K562 (cell line): ENCODE measurements around the gene TOMM40L. TPM values are rescaled to one million over a fixed set of nuclear protein-coding genes. Genes with fewer than 3 reads are reported as not detected.

Experiments
- ATAC-seq: fragments of 200-7000 bp; cut with Tn5 transposase; 3 replicates; pipeline ENCODE4 v1.9.1; 2020; ENCODE audit warnings: moderate library complexity
- BruUV-seq: library from RNA; stranded (reverse); fragments of 400-500 nt; replicated peaks from 2 replicates; lab custom pipeline; 2021; lab: Mats Ljungman, UMichigan
- CTCF ChIA-PET: fragments of 300-600 bp; formaldehyde crosslinking; extraction: SDS; loops from one replicate; lab custom pipeline; 2021; ENCODE audit warnings: low intra/inter-chr PET ratio; lab: Yijun Ruan, JAX
- POLR2A ChIA-PET: fragments of 300-600, 350-650 bp; sonication (Branson Sonifier 250); formaldehyde crosslinking; extraction: SDS; loops from one replicate; lab custom pipeline; 2021; ENCODE audit warnings: antibody characterized with exemption, inconsistent platforms; lab: Yijun Ruan, JAX
- DNase-seq, 4 experiments: peaks; one replicate each; pipeline versions ENCODE4 v3.0.0 to v3.0.0-alpha.2; 2011 to 2018; ENCODE audit warnings: low spot score in 3 of 4, mixed read lengths in 3 of 4; ENCODE audit errors: extremely low read depth in 1 of 4
- FAIRE-seq: peaks from 2 replicates; lab custom pipeline; 2011; peaks lifted over from hg19 to GRCh38; lab: Jason Lieb, UNC
- H2AFZ ChIP-seq: 2 replicates; pipeline ENCODE4 v1.6.0; 2011; ENCODE audit warnings: low read depth, low read length, control low read depth, inconsistent platforms
- H3K27ac ChIP-seq: fragments of 200-600 bp; 3 replicates; pipeline ENCODE4 v1.8.0; 2011; ENCODE audit warnings: low read depth, mild to moderate bottlenecking, control low read depth, inconsistent platforms, low read length, moderate library complexity, mixed read lengths; ENCODE audit errors: extremely low read depth
- H3K27me3 ChIP-seq, 2 experiments: fragments of 300-600 bp in 1 of 2; 2 replicates in 1 of 2; 3 replicates in 1 of 2; pipeline versions ENCODE4 v1.6.0 to v1.8.0; 2011; ENCODE audit warnings: inconsistent platforms in 2 of 2, low read length in 2 of 2, mild to moderate bottlenecking in 1 of 2, mixed read lengths in 1 of 2, moderate library complexity in 1 of 2; ENCODE audit not compliant: control insufficient read depth in 2 of 2, insufficient read depth in 2 of 2
- H3K36me3 ChIP-seq: fragments of 300-600 bp; 3 replicates; pipeline ENCODE4 v1.8.0; 2011; ENCODE audit warnings: mild to moderate bottlenecking, low read length, inconsistent platforms; ENCODE audit not compliant: control insufficient read depth, insufficient read depth
- H3K4me1 ChIP-seq, 2 experiments: fragments of 200-600 bp in 1 of 2; replicated peaks in 1 of 2; 2 replicates in 1 of 2; 3 replicates in 1 of 2; pipeline versions ENCODE4 v1.5.1 to v1.8.0; 2011; ENCODE audit warnings: inconsistent platforms in 2 of 2, low read length in 2 of 2, mild to moderate bottlenecking in 1 of 2, mixed read lengths in 1 of 2, moderate library complexity in 1 of 2; ENCODE audit not compliant: control insufficient read depth in 2 of 2, insufficient read depth in 2 of 2
- H3K4me2 ChIP-seq: 2 replicates; pipeline ENCODE4 v1.6.1; 2011; ENCODE audit warnings: low read length, control low read depth, inconsistent platforms, mixed read lengths; ENCODE audit not compliant: insufficient read depth
- H3K4me3 ChIP-seq: fragments of 200-600 bp; sonication (generic), shearing (Covaris generic); 2 replicates; pipeline ENCODE4 v1.5.1; 2016; ENCODE audit warnings: control low read depth, inconsistent platforms
- H3K79me2 ChIP-seq: fragments of 200-600 bp; 3 replicates; pipeline ENCODE4 v1.8.0; 2011; ENCODE audit warnings: low read length, inconsistent platforms; ENCODE audit not compliant: control insufficient read depth, insufficient read depth
- H3K9ac ChIP-seq, 2 experiments: 2 replicates each; pipeline versions ENCODE4 v1.6.0 to v1.6.1; 2011; ENCODE audit warnings: low read depth in 2 of 2, low read length in 2 of 2, control low read depth in 1 of 2, inconsistent platforms in 1 of 2, mild to moderate bottlenecking in 1 of 2, mixed read lengths in 1 of 2; ENCODE audit not compliant: insufficient read depth in 1 of 2
- H3K9me1 ChIP-seq: one replicate; pipeline ENCODE4 v1.6.0; 2011; ENCODE audit warnings: inconsistent platforms, mild to moderate bottlenecking, low read length, moderate library complexity; ENCODE audit not compliant: control insufficient read depth, insufficient read depth
- H3K9me3 ChIP-seq: replicated peaks from 2 replicates; pipeline ENCODE4 v1.5.1; 2011; ENCODE audit warnings: low read depth, low read length, inconsistent platforms; ENCODE audit not compliant: control insufficient read depth, insufficient read depth
- H4K20me1 ChIP-seq: replicated peaks from 2 replicates; pipeline ENCODE4 v1.6.1; 2011; ENCODE audit warnings: low read length, inconsistent platforms, mixed read lengths; ENCODE audit not compliant: control insufficient read depth, insufficient read depth
- BCL6 ChIP-seq: fragments of 250-450 bp; sonication (Bioruptor Pico); IDR thresholded peaks from 2 replicates; pipeline ENCODE4 v1.4.0; 2020
- CBX1 ChIP-seq: sonication (generic); IDR thresholded peaks from 2 replicates; pipeline ENCODE4 v1.6.1; 2016; ENCODE audit warnings: antibody characterized with exemption, low read depth, mild to moderate bottlenecking
- E2F3 ChIP-seq: fragments of 250-450 bp; sonication (Bioruptor Pico); IDR thresholded peaks from 2 replicates; pipeline ENCODE4 v1.4.0; 2020; ENCODE audit warnings: mild to moderate bottlenecking
- ILK ChIP-seq: fragments of 450-650 bp; IDR thresholded peaks from 2 replicates; pipeline ENCODE4 v1.6.1; 2016; ENCODE audit warnings: missing genetic modification characterization, low read depth, mild to moderate bottlenecking, missing compliant biosample characterization, moderate library complexity, borderline replicate concordance
- NR1H2 ChIP-seq: sonication (generic); formaldehyde crosslinking; IDR thresholded peaks from 2 replicates; pipeline ENCODE4 v1.4.0; 2020; ENCODE audit warnings: mild to moderate bottlenecking, missing genetic modification reagents
- RAD21 ChIP-seq, 2 experiments: fragments of 250-450 bp in 1 of 2; fragments of 450-650 bp in 1 of 2; sonication (Bioruptor Pico) in 1 of 2; formaldehyde crosslinking in 1 of 2; IDR thresholded peaks in 1 of 2; conservative IDR thresholded peaks in 1 of 2; 2 replicates each; pipeline versions ENCODE4 v1.4.0 to v1.8.0; 2020 to 2022; ENCODE audit warnings: mild to moderate bottlenecking in 2 of 2, moderate library complexity in 1 of 2
- RBM17 ChIP-seq: fragments of 200-400 bp; formaldehyde crosslinking; IDR thresholded peaks from 2 replicates; pipeline ENCODE4 v1.6.1; 2017; ENCODE audit warnings: low read depth, mild to moderate bottlenecking, low read length, borderline replicate concordance
- RCOR1 ChIP-seq, 2 experiments: IDR thresholded peaks; 2 replicates each; pipeline ENCODE4 v1.6.1; 2012; ENCODE audit warnings: low read depth in 2 of 2, low read length in 2 of 2, borderline replicate concordance in 1 of 2, improper control_type of control experiment in 1 of 2
- YBX1 ChIP-seq: fragments of 450-650 bp; IDR thresholded peaks from 2 replicates; pipeline ENCODE4 v1.7.1; 2016; ENCODE audit warnings: mild to moderate bottlenecking
- ZNF12 ChIP-seq: sonication (generic); formaldehyde crosslinking; IDR thresholded peaks from 2 replicates; pipeline ENCODE4 v1.4.0; 2020; ENCODE audit warnings: mild to moderate bottlenecking, missing genetic modification reagents
- ZNF134 ChIP-seq: fragments of 250-450 bp; sonication (Bioruptor Pico); conservative IDR thresholded peaks from 2 replicates; pipeline ENCODE4 v1.4.0; 2020
- ZNF197 ChIP-seq: fragments of 200-800 bp; sonication (Bioruptor generic); IDR thresholded peaks from 2 replicates; pipeline ENCODE4 v1.6.1; 2016; ENCODE audit warnings: low read depth, missing genetic modification characterization, missing compliant biosample characterization
- ZSCAN29 ChIP-seq: fragments of 450-650 bp; IDR thresholded peaks from 2 replicates; pipeline ENCODE4 v1.6.1; 2017
- WGBS: fragments of 100-300 bp; shearing (Covaris generic); methylation state at CpG from one replicate; pipeline ENCODE4 v1.1.6; 2016; ENCODE audit warnings: low coverage, mixed read lengths; ENCODE audit not compliant: insufficient coverage; ENCODE audit errors: missing lambda C conversion rate; 5-methylcytosine and 5-hydroxymethylcytosine counted together
- in situ Hi-C: fragments of 300-500 bp; cut with MboI; formaldehyde crosslinking; loops from 4 replicates; pipeline ENCODE4 v1.15.0; 2018; ENCODE audit warnings: inconsistent platforms, mixed read lengths
- intact Hi-C: fragments of 100-400 bp; cut with micrococcal nuclease; formaldehyde crosslinking; loops from 2 replicates; pipeline ENCODE4 v1.14.2; 2022
- polyA plus RNA-seq, 8 experiments: library from polyadenylated mRNA; depleted of rRNA in 4 of 8; stranded (reverse) in 5 of 8; unstranded in 3 of 8; fragments of >200 nt; fragmentation: Nextera tagmentation in 2 of 8; fragmentation: Illumina TruSeq in 1 of 8; extraction: Ambion mirVana in 2 of 8; extraction: Trizol in 1 of 8; gene quantifications; 2 replicates each; pipeline versions ENCODE4 v1.2.1 to v1.2.3, GENCODE V29; 2011 to 2014; ENCODE audit warnings: inconsistent platforms in 1 of 8, missing spikeins in 1 of 8
- total RNA-seq, 7 experiments: library from RNA; depleted of rRNA in 6 of 7; stranded (reverse); fragments of >200 nt in 6 of 7; fragmentation: Illumina TruSeq in 2 of 7; extraction: Trizol in 2 of 7; gene quantifications; 2 replicates each; pipeline versions ENCODE4 v1.2.1 to v1.2.3, GENCODE V29; 2011 to 2021; ENCODE audit warnings: low replicate concordance in 1 of 7
- TF ChIP-seq, protein P1 (sequence below): fragments of 200-800 bp; sonication (Bioruptor generic); IDR thresholded peaks from 2 replicates; pipeline ENCODE4 v1.6.1; 2017; ENCODE audit warnings: missing genetic modification characterization, missing compliant biosample characterization
- TF ChIP-seq, protein P2 (sequence below): fragments of 200-400 bp; formaldehyde crosslinking; IDR thresholded peaks from 2 replicates; pipeline ENCODE4 v1.6.1; 2017; ENCODE audit warnings: mild to moderate bottlenecking, low read depth, low read length, moderate library complexity

TOMM40L gene
- total and polyA plus RNA-seq, 9 of the 15 experiments (the other 6 are each of a cell fraction or from before 2014, with no cell fraction given), result 9.6 to 33.6 (median 25.2) TPM

DNA sequence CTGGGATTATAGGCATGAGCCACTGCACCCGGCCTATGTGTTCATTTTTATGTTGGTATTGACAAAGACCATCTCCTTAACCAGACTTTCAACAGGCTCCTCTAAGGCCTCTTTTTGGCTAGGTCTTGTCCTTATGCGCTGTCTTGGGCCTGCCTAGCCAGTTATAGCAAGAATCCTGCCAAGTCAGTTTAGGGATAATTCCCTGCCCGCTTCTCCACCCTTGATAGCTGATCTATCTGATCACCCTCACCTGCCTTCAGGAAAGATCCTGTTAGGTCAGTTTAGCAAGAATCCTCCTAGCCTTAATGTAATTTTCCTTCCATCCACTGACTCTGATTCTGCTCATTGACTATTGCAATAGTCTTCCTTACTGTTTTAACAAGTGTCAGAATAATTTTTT, 46.2 kb upstream of the TOMM40L start:
- H3K4me2 ChIP-seq, result no peak overlapping the region
- no peak overlapping the region for H3K9ac ChIP-seq
- H3K9me3 ChIP-seq, result no peaks in the 10 kb centered on the region
- intact Hi-C loops, result loop anchor here (10.0 kb wide), 1 partner anchor 345 kb away; no protein-coding TSS in a partner anchor
- POLR2A ChIA-PET, result no interaction called here
- TF ChIP-seq CBX1, result no peak
- no peak for TF ChIP-seq E2F3 (CRISPR knock-in tag)
- no peak for TF ChIP-seq YBX1
- TF ChIP-seq ZNF197 (CRISPR knock-in tag), result no peak
- TF ChIP-seq BCL6 (CRISPR knock-in tag), result no peak
- no peak for TF ChIP-seq ILK (tag)
- TF ChIP-seq, protein P1, sequence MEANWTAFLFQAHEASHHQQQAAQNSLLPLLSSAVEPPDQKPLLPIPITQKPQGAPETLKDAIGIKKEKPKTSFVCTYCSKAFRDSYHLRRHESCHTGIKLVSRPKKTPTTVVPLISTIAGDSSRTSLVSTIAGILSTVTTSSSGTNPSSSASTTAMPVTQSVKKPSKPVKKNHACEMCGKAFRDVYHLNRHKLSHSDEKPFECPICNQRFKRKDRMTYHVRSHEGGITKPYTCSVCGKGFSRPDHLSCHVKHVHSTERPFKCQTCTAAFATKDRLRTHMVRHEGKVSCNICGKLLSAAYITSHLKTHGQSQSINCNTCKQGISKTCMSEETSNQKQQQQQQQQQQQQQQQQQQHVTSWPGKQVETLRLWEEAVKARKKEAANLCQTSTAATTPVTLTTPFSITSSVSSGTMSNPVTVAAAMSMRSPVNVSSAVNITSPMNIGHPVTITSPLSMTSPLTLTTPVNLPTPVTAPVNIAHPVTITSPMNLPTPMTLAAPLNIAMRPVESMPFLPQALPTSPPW (CRISPR knock-in tag), result no peak
- TF ChIP-seq, protein P2, sequence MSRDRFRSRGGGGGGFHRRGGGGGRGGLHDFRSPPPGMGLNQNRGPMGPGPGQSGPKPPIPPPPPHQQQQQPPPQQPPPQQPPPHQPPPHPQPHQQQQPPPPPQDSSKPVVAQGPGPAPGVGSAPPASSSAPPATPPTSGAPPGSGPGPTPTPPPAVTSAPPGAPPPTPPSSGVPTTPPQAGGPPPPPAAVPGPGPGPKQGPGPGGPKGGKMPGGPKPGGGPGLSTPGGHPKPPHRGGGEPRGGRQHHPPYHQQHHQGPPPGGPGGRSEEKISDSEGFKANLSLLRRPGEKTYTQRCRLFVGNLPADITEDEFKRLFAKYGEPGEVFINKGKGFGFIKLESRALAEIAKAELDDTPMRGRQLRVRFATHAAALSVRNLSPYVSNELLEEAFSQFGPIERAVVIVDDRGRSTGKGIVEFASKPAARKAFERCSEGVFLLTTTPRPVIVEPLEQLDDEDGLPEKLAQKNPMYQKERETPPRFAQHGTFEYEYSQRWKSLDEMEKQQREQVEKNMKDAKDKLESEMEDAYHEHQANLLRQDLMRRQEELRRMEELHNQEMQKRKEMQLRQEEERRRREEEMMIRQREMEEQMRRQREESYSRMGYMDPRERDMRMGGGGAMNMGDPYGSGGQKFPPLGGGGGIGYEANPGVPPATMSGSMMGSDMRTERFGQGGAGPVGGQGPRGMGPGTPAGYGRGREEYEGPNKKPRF, result no peak
- TF ChIP-seq RAD21 (CRISPR knock-in tag; conservative IDR thresholded peaks at IDR 0.05 in 1 of 2, IDR thresholded peaks at IDR 0.05 in 1 of 2), result no peak
- TF ChIP-seq NR1H2 (CRISPR knock-in tag), result no peak
- no peak for TF ChIP-seq ZNF12
- no peak for TF ChIP-seq ZSCAN29
- no peak for TF ChIP-seq RCOR1 (IDR thresholded peaks at IDR 0.05; ENCODE audit: borderline replicate concordance in 1 of 2, low read depth in 2 of 2, low read length in 2 of 2)
- no peak for TF ChIP-seq ZNF134 (CRISPR knock-in tag)
- TF ChIP-seq RBM17, result no peak
- in situ Hi-C loops, result no loop called here
- ATAC-seq (no peak), FAIRE-seq (no peak), DNase-seq (no peak)
- WGBS, result 76% methylated on average over 3 of the region's 3 CpGs
- CTCF ChIA-PET, result interaction anchor here (0.6 kb wide), 1 partner anchor 946 kb away, joined by 3 read pairs; no protein-coding TSS in a partner anchor
- BruUV-seq, result no TSS peak
- H3K27me3 ChIP-seq, result no peaks in the 10 kb centered on the region
- peaks cover 18% of the 10 kb centered on the region for H3K36me3 ChIP-seq
- no peaks in the 10 kb centered on the region for H3K9me1 ChIP-seq
- H2AFZ ChIP-seq, result no peak overlapping the region
- H3K4me3 ChIP-seq, result no peak overlapping the region
- H4K20me1 ChIP-seq, result no peaks in the 10 kb centered on the region
- peaks cover 27 to 41% of the 10 kb centered on the region in 2 experiments; a peak in 4 of 5 replicates for H3K4me1 ChIP-seq
- H3K79me2 ChIP-seq, result peaks cover 26% of the 10 kb centered on the region
- H3K27ac ChIP-seq, result no peak overlapping the region
